HG02852 (cell line): ENCODE data around the gene PTPN18.
"Not testable (repeated sequence)": the region's sequence is repeated elsewhere in the genome, so short reads cannot be mapped to it uniquely, and the experiment has no call there.

Source experiments
- ATAC-seq: cut with Tn5 transposase; IDR thresholded peaks from one replicate; pipeline ENCODE4 v1.9.1; 2021; ENCODE audit warnings: mild to moderate bottlenecking, moderate library complexity; ENCODE audit not compliant: unreplicated experiment

PTPN18 gene, protein sequence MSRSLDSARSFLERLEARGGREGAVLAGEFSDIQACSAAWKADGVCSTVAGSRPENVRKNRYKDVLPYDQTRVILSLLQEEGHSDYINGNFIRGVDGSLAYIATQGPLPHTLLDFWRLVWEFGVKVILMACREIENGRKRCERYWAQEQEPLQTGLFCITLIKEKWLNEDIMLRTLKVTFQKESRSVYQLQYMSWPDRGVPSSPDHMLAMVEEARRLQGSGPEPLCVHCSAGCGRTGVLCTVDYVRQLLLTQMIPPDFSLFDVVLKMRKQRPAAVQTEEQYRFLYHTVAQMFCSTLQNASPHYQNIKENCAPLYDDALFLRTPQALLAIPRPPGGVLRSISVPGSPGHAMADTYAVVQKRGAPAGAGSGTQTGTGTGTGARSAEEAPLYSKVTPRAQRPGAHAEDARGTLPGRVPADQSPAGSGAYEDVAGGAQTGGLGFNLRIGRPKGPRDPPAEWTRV

DNA sequence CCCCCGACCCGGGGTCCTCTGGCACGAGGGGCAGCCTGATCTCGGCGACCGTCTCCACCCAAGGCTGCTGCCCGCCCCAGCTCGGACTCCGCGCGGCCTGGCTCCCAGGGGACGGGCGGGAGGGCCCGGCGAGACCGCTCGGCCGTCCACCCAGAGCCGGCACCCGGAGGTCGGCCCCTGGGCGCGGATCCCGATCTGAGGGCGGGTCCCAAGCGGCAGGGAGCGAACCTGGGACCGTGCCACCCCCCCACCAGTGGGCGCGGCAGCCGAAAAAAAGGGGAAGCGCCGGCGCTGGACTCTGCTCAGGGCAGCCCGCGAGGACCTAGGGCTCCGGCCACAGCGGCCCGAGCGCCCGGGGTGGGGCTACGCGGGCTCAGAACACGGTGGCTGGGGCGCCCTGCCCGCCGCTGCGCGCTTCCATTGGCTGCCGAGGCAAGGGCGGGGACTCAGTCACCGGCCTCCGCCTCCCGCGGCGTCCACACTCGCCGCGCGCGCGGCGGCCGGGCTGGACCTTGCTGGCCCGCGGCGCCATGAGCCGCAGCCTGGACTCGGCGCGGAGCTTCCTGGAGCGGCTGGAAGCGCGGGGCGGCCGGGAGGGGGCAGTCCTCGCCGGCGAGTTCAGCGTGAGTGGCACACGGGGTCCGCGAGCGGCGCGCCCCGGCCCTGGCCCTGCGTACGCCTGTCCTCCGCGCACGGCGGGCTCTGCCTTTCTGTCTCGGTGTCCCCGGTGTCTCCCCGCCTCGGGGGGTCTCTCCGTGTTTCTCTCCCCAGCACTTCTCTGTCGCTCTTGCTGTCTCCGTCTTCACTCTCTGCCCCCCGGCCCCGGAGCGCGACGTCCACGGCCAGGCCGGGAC is at the start of gene PTPN18:
PTPN18 (plus strand) TSS at position 479 of the 854 bp plus-strand sequence; CDS start at position 531, 52 bp downstream.
- ATAC-seq, result peak; percentile 91

DNA sequence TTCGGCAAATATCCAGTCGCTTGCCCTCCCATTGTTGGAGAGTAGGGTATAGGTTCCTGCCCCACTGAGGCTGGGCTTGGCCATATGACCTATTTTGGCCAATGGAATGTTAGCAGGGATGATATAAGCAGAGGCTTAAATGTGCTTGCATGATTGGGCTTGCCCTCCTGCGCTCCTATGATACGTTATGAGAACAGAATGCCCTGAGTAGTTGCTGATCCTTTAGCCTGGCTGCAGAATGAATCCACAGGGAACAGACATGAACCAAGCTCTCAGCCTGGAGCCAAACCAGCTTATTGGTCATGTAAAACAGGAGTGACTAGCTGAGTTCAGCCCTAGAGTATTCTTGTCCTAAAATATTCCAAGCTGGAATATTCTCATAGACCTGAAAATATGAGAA is 48.0 kb upstream of the PTPN18 start:
- no peak for ATAC-seq

DNA sequence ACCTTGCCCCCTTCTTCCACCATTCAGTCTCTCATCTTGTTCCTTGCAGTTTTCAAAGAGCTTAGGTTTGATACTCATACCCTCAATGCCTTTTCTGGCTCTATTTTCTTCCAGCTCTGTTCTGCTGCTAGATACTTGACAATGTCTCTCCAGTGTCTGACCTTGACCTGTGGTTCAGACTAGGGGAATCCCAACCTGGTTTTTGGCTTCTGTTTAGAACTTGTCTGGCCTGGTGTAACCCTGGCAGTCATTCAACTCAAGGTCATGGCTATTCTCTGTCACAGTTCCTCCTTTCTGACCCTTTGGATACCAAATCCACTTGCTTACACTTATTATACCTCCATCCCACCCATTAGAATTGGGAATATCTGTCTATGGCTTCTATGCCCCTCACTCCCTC is 45.0 kb upstream of the PTPN18 start:
- no peak for ATAC-seq

DNA sequence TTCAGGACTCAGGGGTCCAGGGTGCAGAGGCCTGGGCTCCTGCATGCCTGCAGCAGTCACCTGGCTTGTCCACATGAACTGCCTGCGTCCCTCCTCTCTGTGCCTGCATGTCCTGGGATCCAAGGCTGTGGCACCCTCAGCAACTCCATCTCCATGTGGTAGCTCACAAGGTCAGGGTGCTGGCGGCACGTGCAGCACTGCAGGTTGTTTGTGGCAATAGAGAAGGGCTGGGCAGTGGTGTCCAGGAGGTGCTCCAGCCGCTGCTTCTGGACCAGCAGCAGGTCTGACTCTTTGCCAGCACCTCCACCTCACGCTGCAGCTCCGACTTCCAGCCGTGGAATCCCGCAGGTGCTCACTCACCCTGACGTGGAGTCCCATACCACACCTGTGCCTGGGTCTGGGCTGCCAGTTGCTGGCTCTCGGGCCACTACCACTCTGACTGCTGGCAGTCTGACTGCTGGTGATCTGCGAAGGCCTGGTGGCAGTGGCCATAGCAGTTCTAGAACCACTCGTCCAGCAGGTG is 42.0 kb upstream of the PTPN18 start:
- no peak for ATAC-seq

DNA sequence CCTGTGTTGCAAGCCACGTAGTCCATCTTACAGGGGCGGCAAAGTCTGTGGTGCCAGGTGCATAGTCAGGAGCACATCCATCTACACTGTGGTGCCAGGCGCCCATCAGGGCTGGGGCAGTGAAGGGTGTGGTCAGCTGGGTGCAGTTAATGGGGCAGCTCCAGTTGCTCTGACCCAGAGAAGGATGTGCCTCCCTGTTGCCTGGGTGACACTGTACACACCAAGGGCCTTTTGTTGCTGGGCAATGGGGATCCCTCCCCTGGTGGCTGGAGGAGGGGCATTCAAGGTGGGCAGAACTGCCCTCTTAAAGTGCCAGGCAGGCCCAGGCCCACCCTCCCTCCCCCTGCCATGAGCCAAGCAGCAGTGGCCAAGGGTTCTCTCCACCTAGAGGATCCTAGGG is 41.5 kb upstream of the PTPN18 start:
- ATAC-seq, result no peak

DNA sequence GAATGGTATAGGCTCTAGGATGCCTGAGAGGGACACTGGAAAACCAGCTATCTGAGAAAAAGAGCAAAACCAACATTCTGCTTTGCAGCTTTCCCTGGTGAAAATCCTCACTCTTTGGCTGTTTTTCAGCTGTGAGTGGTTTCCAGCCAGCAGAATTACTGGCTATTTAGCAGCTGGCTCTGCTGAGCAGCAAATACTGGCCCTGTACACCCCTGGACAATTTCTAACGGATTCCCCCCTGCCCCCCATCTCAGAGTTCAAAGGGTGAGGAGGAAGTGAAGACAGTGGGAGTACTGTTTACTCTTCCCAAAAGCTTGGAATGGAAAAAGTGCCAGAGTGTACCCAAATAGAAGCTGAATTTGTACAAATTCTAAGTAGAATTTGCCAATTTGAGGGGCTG is 39.3 kb upstream of the PTPN18 start:
- no peak for ATAC-seq

DNA sequence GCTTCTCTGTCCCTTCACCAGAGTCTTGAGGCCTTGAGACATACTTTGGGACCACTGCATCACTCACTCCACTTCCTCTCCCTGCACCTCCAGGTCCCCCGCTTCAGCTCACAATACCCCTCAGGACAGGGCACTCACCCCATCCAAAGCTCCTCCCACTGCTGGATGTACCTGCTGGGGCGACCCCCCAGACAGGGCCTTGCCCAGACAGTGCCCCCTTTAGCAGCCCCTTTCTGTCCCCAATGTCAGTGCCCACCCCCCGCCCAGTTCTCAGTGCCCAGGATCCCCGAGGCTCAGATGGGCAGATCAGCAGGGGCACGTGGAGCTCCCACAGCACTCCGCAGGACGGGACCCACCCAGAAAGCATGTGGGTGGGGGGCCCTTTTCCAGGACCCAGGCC is 37.0 kb upstream of the PTPN18 start:
- no peak for ATAC-seq

DNA sequence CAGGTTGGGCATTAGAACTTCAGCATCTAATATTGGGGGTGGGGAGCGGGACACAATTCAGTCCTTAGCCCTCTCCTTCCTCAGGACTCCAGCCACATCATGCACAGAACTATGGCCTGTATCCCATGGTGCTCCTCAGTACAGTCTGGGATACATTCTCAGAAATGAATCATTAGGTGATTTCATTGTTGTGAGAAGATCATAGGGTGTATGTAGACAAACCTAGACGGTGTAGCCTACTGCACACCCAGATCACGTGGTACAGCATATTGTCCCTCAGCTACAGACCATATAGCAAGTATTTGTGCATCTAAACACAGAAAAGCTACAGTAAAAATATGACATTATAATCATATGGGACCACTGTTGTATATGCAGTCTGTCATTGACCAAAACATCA is 36.3 kb upstream of the PTPN18 start:
- no peak for ATAC-seq

DNA sequence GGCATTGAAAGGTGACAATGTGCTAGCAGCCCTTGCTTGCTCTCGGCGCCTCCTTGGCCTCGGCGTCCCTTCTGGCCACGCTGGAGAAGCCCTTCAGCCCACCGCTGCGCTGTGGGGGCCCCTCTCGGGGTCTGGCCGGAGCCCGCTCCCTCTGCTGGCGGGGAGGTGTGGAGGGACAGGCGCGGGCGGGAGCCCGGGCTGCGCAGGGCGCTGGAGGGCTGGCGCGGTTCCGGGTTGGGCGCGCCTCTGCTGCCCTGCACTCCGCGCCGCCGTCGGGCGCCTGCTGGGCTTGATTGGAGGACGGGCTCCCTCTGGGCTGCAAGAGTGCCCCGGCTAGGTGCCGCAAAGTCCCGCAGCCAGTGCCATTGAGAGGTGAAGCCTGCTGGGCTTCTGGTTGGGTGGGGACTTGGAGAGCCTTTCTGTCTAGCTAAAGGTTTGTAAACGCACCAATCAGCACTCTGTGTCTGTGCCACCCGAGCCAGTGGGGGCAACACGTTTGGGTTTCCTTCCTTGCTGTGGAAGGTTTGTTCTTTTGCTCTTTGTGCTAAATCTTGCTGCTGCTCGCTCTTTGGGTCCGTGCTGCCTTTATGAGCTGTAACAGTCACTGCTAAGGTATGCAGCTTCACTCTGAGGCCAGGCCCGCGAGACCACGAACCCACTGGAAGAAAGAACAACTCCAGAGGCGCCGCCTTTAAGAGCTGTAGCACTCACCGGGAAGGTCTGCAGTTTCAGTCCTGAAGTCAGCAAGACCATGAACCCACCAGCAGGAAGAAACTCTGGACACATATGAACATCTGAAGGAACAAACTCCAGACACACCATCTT is 27.9 kb upstream of the PTPN18 start:
- ATAC-seq, result no peak

DNA sequence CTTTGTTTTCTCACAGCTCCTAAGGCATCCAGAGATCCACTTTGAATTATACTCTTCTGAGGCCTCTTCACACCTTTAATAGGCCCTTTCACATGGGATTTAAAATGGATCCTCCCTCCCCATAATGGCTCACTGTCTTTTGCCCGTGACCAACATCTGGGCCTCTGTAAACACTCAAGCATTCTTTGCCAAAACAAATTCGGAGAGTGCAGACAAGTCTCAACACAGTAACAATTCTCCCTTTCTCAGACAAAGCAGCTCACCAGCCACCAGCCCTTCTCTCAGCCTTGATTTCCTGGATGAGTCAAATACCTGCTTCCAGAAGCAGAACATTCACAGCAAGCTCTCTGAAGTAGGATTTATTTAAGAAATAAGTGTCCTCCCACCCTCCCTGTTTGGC is 27.1 kb upstream of the PTPN18 start:
- no peak for ATAC-seq

DNA sequence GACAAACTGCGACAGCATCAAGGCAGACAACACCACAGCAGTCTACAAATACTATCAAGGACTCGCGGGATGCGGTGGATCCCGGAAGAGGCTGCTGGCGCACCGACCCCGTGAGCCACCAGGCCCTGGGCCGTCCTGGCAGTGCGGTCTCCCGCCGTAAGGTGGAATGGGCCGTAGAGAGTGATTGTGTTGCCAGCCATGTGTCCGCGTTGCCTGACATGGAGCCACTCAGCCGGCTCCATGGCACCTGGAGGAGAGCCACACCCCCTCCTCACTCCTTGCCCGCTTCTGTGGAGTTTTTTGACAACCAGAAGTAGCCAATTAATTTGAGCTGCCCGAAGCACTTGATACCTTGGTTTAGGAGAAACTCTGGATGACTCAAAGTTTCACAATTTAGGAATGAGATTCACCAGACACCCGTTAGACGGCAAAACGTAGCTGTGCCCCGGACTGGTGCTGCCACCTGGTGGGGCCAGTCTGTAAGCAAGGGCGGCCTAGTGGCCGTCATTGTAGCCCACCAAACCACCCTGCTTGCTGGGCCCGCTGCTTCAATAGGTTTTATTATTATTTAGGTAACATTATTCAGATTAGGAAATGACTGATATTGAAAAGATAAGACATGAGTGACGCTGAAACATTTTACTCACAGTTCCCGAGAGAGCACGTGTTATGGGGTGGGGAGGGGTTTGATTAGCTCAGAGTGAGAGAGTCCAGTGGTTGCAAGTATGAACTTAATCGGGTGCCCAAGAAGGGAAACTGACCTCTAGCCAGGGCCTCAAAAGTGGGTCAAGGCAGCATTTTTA is 23.4 kb upstream of the PTPN18 start:
- ATAC-seq, result peak; percentile 85

DNA sequence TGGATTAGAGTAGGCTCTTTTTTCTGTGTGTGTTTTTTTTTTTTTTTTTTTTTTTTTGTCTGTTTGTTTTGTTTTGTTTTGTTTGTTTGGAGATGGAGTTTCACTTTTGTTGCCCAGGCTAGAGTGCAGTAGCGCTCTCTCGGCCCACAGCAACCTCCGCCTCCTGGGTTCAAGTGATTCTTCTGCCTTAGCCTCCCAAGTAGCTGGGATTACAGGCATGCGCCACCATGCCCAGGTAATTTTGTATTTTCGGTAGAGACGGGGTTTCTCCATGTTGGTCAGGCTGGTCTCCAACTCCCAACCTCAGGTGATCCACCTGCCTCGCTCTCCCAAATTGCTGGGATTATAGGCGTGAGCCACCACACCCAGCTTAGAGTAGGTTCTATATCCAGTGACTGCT is 22.6 kb upstream of the PTPN18 start:
- ATAC-seq, result not testable (repeated sequence)

DNA sequence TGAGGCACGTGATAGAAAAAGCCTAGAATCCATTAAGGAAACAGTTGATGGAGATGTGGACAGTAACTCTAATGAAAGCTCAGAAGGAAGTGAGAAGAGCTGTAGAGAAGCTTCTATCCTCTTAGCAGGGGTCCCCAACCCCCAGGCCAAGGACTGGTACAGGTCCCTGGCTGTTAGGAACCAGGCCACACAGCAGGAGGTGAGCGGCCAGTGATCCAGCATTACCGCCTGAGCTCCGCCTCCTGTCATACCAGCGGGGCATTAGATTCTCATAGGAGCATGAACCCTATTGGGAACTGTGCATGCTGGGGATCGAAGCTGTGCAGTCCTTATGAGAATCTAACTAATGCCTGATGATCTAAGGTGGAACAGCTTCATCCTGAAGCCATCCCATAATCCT is 21.8 kb upstream of the PTPN18 start:
- ATAC-seq, result no peak

DNA sequence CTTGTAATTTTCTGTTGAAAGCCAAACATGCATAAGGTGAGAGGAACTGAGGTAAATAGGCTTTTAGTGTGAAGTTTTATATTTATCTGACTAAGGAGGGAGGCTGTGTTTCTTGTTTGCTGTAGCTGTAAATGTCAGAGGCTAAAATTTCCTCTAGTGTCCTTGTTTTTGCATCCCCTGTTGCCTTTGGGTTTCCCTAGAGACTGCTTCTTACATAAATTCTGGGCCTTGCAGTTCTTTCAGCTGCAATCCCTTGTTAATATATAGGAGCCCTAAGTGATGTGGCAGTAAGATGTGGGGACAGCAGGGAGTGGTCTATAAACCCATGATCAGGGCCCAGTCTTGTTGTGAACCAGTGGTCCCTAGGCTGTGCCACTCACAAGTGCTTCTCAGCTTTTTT is 20.6 kb upstream of the PTPN18 start:
- ATAC-seq, result no peak

DNA sequence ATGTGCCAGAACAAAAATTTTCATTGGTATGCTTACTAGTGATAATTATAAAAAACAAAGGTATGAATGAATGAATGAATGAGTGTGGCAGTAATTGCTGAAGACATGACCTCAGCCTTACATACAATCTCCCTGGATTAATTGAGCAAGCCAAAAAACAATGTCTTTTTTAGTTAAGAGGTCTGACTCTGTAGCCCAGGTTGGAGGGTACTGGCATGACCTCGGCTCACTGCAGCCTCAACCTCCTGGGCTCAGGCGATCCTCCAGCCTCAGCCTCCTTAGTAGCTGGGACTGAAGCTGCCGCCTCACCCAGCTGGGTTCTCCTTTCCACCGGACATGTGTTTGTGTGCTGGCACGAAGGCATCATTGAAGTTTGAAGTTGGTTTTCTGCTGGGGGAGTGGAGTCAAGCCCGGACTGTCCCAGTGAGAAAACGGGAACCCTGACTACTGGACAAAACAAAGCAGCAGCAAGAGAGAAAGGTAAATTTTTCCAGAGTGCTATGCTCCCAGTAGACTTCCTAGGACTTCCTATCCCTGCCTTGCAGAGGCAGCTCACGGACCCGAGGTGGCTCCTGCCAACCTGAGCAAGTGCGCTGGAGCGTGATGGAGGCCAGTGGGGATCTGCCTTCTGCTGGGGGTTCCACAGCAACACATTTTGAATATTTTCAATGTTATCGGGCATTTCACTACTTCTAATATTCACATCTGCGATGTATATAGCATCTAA is 19.5 kb upstream of the PTPN18 start:
- ATAC-seq, result no peak

DNA sequence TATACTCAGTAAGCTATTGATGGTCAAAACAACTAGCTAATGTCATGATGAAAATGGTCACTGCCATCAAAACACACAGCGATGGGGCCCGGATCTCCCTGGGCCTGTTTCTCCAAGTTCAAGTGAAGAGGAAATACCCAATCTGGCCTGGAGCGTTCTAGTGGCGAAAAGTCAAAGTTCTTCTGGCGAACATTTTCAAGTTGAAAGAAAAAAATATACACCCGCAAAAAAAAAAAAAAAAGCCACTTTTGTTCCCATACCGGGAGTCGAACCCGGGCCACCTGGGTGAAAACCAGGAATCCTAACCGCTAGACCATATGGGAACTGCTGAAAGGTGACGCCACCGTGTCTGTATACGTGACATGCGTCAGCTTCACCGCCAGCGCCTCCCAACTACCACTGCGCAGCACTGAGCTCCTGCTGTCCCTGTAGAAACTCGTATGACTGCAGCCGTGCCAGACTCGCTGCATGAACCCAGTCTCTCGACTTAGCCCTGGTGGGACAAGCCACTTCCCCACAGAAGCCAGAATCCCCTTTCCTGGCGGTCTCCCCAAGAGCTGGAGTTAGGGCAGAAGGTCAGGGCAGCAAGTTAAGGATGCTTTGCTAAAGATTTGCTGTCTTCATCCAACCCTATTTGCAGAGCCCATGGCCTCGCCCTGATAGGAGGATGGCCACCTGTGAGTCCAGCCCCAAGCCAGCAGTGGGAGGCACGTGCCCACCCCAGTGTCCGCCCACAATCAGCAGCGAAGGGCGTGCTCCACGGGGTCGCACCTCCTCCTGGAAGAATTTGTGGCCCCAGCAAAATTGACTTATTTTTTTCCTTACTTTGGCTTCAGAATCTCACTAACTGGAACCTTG is 18.8 kb upstream of the PTPN18 start:
- ATAC-seq, result no peak

DNA sequence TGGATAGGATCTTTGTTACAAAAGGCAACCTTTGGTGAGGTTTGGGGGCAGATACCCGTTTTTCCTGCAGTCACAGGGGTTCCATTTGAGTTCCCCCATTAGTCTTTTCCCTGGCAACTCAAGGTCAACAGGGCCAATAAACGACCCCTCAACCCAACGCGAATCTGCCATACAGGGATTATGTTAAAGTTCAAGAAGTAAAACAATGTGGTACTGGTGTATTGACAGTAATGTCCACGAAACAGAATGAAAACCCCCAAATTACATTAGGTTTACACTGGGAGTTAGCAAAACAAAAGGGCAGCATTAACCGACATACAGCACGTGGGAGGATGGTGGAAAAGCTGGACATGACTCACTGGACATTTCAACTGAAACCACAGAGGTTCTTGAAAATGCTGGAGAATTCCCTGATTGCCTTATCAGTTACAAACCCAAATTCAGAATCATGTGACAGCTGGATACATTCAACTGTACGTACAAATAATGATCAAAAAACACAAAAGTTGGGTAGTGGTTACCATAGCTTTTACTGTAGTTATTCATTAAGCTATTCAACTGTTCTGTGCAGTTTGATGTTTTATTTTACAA is 18.0 kb upstream of the PTPN18 start:
- no peak for ATAC-seq

DNA sequence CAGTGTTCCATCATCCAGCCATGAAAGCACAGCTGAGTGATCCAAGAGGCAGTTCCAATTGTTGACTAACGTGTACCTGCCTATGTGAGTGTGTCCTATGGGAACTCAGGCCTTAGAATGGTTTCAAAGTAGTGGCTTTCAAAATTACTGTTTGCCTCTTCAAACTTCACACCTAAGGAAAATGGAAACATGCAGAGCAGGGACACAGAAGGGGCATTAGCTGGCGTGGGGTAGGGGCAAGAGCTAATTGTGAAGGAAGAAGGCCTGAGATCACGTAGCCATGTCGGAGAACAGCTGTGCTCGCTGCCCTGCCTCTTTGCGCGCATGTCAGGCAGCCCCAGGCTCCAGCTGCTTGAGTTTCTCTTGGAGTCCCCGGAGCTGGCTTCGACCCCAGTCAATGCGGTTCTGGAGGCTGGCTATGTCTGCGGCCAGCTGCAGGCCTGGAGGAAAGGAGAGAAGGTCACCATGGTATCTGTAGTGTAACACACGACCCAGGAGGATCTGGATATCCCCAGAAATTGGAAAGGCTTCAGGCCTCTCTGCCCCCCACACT is 17.0 kb upstream of the PTPN18 start:
- ATAC-seq, result no peak
